ENCODE results near the gene PDF.
"Not testable (repeated sequence)": the region's sequence is repeated elsewhere in the genome, so short reads cannot be mapped to it uniquely, and the experiment has no call there.

The PDF gene

DNA sequence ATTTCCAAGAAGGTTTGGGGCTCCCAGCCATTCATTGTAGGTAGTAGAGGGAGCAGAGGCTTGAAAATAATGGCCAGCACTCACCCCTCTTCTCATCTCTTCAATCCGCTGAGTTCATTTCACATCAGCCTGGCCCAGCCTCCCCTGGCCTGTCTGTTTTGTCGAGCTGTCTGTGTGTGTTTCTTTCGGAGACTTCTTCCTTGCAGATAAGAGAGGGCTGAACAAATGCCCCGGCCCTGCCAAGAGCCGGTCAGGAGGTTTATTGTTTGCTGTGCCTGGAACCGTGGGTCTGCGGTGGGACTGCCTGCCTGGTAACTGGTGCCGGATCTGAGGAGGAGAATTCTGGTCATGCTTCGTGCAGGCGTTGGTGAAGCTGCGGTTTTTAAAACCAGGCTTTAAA lies 15.9 kb downstream of the PDF start:
- no peak for DNase-seq

DNA sequence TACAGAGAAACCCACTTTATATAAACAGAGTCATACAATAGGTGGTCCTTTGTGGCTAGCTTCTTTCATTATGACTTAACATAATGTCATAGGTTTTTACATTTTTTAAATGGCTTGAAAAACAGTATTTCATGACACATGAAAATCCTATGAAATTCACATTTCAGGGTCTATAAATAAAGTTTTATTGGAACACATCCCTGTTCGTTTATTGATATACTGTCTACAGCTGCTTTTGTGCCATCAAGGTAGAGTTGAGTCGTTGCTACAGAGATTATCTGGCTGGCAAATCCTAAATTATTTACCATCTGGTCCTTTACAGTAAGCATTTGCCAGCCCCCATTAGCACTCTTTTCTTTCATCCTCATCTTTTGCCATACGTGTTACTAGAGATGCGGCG lies 16.9 kb downstream of the PDF start:
- no peak for DNase-seq

DNA sequence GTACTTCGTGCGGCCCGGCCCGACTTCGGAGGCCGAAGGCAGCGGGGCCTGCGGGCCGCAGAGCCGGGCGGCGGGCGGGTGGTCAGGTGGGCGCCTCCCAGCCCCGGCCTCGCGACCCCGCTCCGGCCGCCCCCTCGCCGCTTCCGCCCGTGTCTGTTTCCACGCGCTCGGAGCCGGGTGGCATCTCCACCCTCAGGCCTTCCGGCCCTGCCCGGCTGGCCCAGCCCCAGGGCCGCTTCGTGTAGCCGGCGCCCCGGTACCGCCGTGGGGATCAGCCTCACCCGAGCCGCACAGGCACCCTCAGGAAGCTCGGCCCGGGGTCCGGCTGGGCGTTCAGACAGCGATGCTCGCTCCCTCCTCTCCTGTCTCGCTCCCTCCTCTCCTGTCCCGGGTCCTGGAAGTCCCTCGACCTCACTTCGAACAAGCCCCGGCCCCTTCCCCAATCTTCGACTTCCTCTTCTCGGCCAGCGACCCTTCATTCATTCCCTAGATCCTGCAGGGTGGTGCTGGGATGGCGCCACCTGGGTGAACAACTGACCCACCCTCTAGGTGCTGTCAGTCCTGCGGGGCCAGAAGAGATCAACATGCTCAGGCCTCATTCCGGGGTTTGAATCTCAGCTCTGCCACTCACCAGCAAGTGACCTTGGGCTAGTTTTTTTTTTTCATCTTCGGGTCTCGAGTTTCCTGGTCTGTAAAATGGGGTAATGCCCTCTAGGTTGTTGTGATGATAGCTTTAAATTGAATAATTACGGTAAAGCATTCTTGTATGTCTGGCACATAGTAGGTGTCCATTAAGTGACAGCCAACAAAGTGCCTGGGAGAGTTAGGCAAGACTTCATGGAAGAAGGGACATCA lies 18.6 kb downstream of the PDF start:
- DNase-seq, result peak; percentile 5 to 44

DNA sequence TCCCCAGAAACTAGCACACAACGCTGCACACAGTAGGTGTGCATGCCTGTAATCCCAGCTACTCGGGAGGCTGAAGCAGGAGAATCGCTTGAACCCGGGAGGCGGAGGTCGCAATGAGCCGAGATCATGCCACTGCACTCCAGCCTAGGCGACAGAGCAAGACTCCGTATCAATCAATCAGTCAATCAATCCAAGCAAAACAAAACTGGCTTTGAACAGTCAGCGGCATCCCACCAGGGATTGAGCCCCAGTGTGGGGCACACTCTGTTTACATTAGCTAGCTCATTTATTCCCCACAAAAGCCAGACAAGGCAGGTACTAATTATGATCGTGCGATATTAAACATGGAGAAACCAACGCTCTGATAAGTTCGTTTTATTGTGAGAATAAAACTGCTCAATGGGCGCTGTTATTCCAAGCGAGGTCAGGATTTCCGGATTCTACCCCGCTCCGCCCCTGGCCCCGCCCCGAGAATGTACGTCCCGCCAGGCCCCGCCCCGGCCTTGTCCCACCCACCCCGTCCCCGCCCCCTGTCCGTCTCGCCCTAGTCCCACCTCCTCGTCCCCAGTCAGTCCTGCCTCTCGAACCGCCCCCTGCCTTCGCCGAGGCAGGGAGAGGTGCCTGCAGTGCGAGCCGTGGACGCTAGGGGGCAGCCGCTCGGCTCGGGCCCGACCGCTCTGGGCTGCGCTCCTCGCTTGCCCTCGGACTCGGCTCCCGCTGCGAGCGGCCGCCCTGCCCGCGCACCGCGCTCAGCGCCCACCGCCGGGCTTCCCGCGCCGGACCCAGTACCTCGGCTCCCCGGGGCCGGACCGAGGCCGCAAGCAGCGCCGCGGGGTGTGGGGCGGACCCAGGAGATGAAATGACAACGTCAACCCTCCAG lies 19.5 kb downstream of the PDF start, which contains the start of gene VPS4A:
Gene VPS4A, plus strand, starts transcription at position 698 of the 880 bp plus-strand sequence. Its CDS starts 162 bp downstream, at position 860.
- DNase-seq, result peak; percentile 96 to 98

DNA sequence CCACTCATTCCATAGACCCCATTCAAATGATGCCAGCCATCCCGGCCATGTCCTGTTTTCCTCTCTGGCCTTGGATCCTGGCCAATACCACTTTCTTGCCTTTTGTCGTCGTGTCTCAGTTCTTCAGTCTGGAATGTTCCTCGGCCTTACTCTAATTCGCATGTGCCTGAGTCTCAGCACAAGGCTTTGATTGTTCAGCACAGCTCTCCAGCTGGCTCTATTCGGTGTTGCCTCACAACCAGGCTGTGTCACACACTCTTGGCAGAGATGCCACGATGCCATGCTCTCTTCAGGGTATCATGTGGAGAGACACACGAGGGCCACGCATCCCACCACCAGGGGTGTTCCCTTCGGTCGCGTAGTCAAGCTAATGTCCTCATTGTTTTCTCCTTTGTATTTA lies 21.1 kb downstream of the PDF start:
- no peak for DNase-seq

DNA sequence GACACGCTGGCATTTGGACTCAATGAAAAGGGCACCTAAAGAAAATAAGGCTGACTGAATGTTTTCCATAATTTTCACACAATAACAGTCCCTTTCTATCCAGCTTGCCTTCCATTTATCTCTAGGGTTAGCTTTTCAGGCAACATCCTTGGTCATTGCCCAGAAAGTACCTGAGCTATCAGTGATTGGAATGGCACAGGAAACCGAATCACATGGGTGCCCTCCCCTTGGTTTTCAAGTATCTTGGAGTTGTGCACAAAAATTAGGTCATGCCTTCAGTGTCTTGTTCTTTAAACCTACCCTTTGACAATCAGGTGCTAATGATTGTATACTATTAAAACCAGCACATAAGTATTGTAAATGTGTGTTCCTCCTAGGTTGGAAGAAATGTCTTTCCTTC lies 22.5 kb downstream of the PDF start:
- DNase-seq, result no peak

DNA sequence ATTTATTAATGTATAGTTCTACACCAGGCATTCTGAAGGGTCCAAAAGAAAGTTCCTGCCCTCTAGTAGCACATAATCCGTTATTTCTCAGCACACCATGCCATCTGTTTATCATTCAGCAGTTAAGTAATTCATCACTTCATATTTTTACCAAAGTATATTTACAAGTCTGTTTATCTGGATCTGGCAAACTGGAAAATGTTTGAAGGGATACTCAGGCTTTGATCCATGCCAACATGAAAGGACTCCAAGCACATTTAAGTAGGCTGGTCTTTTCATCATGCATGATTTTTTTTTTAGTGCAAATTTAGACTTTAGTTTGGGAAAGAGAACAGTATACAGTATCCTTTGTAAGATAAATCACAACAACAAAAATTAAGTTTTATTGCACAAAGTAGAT lies 23.3 kb downstream of the PDF start:
- DNase-seq, result no peak

DNA sequence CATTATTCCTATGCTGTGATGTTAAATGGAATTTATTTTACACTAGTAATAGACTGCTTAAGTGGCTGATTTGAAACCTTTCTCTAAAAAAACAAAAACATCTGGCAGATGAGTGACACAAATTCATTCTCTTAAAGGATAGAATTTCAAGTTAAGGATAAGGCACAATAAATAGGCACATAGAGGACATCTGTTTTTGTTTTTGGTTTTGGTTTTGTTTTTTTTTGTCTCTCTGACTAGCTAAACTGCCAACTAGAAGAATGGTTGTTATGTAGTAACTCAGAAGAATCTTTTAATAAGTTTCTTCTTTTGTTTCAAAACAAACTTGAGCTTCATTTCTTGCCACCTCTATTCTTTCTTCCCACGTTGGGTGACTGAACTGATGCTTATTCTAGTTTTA lies 24.4 kb downstream of the PDF start:
- DNase-seq, result no peak

DNA sequence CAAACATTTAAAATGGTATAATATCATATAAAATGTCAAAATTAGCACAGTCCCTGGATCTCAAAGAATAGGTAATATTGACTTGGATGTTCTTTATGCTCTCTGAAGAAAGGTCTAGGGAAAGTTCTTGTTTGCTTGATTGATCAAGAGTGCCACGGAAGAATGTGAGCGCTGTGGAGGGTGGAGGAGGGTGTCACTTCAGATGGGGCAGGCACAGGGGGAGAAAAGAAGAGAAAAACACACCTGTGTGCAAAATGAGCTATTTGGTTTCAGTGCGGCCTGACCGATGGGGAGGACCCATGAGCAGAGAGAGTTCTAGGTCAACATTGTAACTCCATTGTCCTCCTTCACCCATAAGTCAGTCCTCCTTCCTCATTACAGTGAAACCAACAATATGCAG lies 28.1 kb downstream of the PDF start:
- DNase-seq, result no peak

DNA sequence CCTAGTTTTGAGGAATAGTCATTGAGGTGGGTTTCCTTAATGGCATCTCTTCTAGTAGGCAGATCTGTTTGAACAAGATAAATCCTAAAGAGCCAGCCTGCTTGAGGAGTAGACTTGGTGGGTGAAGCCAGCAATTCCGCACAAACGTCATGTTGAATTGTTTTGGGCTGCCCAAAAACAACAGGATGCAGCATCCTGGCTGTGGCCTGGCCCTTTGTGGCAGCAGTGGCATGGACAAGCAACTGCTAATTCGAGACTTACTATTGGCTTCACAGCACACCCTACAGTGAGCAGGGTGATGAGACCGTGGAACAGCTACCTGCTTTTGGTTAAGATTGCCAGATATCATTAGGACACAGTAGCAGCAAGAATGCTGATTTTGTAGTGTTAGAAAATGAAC lies 28.5 kb downstream of the PDF start:
- no peak for DNase-seq

DNA sequence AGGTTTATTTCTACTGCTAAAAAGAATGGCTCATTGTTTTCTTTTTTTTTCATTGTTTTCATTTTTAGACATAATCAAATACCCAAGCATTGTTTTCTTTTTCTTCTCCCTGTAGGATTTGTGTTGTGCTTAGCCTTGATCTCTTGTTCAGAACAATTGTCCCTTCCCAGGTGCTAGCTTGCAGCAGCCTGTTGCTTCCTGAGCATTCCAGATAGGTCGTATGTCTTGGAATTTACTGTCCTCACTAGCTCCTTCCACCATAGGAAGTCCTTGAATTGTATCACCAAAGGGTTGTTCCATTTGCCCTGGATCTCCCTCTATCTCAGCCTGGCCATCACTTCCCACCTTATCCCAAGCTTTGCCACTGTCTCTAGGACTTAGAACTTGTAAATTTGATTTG lies 29.2 kb downstream of the PDF start:
- DNase-seq, result no peak

DNA sequence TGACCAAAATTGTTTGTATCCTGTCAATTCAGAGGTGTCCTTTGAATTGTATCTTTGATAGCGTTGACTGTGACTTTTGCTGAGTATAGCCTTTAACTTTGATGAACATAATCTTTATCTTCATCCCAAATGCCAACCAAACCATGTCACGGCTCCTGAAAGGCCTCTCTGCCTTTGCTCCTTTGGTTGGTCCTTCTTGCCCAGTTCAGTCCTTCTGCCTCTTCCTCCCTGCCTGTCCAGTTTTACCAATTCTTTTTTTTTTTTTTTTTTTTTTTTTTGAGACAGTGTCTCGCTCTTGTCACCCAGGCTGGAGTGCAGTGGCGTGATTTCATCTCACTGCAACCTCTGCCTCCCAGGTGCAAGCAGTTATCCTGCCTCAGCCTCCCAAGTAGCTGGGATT lies 32.1 kb downstream of the PDF start:
- DNase-seq, result no peak

DNA sequence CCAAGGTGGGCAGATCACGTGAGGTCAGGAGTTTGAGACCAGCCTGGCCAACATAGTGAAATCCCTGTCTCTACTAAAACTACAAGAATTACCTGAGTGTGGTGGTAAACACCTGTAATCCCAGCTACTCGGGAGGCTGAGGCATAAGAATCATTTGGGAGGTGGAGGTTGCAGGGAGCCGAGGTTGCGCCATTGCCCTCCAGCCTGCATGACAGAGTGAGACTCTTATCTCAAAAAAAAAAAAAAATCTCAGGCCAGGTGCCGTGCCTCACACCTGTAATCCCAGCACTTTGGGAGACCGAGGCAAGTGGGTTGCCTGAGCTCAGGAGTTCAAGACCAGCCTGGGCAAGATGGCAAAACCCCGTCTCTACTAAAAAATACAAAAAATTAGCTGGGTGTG lies 33.6 kb downstream of the PDF start:
- DNase-seq, result not testable (repeated sequence)

DNA sequence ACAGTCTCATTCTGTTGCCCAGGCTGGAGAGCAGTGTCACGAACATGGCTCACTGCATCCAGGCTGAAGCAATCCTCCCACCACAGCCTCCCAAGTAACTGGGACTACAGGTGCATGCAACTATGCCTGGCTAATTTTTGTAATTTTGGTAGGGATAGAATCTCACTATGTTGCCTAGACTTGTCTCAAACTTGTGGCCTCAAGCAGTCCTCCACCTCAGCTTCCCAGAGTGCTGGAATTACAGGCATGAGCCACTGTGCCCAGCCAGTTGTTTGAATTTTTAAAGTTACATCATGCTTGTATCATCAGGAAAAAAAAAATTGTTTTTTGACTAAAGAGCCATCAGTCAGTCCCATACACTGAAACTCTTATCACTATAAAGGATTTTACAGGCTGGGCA lies 36.3 kb downstream of the PDF start:
- DNase-seq, result no peak

DNA sequence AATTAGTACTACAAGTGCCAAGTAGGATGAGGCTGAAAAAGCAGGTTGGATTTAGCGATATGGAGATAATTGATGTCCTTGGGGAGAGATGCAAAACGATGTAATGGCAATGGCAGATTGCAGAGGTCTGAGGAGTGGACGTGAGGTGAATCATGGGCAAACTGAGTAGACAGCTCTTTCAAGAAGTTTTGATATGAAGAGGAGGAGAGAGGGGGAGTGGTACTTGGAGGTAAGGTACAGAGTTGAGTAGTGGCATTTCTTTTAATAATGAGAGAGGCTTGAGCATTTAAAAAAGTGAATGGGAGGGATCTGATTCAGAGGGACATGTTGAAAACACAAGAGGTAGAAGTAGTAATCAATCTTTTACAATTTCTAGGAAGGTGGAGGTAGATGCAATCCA lies 37.0 kb downstream of the PDF start:
- no peak for DNase-seq

DNA sequence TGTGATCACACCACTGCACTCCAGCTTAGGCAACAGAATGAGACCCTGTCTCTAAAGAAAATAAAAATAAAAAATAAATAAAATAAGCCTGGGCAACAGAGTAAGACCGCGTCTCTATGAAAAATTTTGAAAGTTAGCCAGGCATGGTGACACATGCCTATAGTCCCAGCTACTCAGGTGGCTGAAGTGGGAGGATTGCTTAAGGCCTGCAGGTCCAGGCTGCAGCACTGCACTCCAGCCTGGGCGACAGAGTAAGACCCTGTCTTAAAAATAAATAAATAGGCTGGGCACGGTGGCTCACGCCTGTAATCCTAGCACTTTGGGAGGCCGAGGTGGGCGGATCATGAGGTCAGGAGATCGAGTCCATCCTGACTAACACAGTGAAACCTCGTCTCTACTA lies 38.7 kb downstream of the PDF start:
- DNase-seq, result not testable (repeated sequence)

DNA sequence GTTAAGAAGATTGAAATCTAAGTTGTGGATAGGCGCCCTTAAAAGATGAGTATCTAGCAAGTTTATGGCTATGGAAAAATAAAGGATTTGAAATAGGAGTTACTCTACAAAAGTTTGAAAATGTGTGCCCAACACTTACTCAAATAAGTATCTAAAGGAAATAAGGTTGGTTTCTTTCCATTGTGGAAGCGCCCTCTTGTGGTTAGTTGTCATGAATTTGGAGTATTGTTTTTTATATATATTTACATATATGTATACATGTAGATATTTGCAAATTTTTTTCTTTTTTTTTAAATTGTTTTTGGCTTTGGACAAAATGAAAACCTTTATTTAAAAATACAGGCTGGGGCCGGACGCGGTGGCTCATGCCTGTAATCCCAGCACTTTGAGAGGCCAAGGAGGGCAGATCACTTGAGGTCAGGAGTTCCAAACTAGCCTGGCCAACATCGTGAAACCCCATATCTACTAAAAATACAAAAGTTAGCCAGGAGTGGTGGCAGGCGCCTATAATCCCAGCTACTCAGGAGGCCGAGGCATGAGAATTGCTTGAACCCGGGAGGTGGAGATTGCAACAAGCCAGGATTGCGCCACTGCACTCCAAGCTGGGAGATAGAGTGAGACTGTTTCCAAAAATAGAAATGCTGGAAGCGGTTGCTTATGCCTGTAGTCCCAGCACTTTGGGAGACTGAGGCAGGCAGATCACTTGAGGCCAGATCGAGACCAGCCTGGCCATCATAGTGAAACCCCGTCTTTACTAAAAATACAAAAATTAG lies 43.3 kb downstream of the PDF start:
- DNase-seq, result peak; percentile 10 to 78

DNA sequence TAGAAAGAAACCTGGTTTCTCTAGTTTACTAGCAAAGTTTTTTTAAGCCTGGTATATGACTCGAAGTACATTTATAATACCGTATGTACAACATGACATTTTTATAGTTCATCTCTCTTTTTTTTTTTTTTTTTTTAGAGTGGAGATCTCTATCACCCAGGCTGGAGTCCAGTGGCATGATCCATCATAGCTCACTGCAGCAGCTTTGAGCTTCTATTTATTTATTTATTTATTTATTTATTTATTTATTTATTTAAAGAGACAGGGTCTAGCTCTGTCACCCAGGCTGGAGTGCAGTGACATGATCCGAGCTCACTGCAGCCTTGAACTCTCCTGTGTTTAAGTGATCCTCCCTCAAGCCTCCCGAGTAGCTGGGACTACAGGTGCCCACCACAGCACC lies 45.1 kb downstream of the PDF start:
- DNase-seq, result no peak

DNA sequence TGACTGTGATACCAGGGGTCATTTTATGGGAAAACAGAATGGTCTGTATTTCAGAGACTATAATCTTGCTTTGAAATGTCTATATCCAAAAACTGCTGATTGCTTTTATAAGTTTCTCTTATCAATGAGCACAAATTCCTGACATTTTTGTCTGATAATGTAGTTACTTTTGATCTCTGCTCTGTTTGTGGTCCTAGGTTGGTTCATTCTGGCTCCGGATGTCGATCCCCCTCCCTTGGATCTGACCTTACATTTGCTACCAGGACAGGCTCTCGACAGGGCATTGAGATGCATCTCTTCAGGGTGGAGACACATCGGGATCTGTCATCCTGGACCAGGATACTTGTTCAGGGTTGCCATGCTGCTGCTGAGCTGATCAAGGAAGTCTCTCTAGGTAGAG lies 46.5 kb downstream of the PDF start:
- no peak for DNase-seq

DNA sequence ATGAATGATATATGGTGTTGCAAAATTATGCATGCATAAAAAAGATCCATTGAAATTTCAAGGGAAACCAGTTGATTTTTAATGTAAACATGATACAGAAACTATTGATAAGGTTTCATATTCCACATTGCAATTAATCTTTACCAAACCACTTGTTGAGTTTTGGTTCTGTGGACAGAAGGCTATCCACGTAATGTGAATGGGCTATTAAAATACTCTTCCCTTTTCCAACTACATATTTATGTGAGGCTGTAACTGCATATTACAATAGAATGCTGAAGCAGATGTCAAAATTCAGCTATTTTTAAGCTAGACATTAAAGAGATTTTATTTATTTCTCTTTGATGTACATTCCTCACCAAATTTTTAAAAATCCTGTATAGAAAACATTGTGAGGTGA lies 53.0 kb downstream of the PDF start:
- DNase-seq, result no peak
